Kidney (tissue), 22 donors: ENCODE data around the gene TAS2R10. TPM values are rescaled to one million over a fixed set of nuclear protein-coding genes. Genes with fewer than 3 reads are reported as not detected.

Source experiments
- DNase-seq, 5 donors: peaks; one replicate each; pipeline ENCODE4 v3.0.0-alpha.2; 2013 to 2020
- FAIRE-seq: peaks from 2 replicates; lab custom pipeline; 2012; peaks lifted over from hg19 to GRCh38; lab: Jason Lieb, UNC
- H3K27ac ChIP-seq, 2 donors: one replicate each; pipeline ENCODE4 v1.7.0; 2013; ENCODE audit warnings: low read depth in 2 of 2, low read length in 2 of 2, inconsistent platforms in 1 of 2
- H3K27me3 ChIP-seq: one replicate; pipeline ENCODE4 v1.7.1; 2013; ENCODE audit warnings: low read length, inconsistent platforms; ENCODE audit not compliant: control insufficient read depth, insufficient read depth
- H3K36me3 ChIP-seq, 3 donors: one replicate each; pipeline versions ENCODE4 v1.7.0 to v1.7.1; 2013; ENCODE audit warnings: low read length in 3 of 3, control low read depth in 1 of 3, inconsistent platforms in 1 of 3; ENCODE audit not compliant: insufficient read depth in 3 of 3, control insufficient read depth in 2 of 3
- H3K4me1 ChIP-seq, 3 donors: one replicate each; pipeline versions ENCODE4 v1.7.0 to v1.7.1; 2013; ENCODE audit warnings: low read length in 3 of 3, inconsistent platforms in 1 of 3, low read depth in 1 of 3; ENCODE audit not compliant: control insufficient read depth in 2 of 3, insufficient read depth in 2 of 3
- H3K4me3 ChIP-seq, 3 donors: one replicate each; pipeline versions ENCODE4 v1.7.0 to v1.8.1; 2013; ENCODE audit warnings: low read length in 3 of 3, control low read depth in 1 of 3, inconsistent platforms in 1 of 3
- H3K9ac ChIP-seq, 3 donors: one replicate each; pipeline versions ENCODE4 v1.7.0 to v1.7.1; 2013; ENCODE audit warnings: low read length in 3 of 3, control low read depth in 1 of 3, inconsistent platforms in 1 of 3
- H3K9me3 ChIP-seq, 3 donors: one replicate each; pipeline versions ENCODE4 v1.7.0 to v1.7.1; 2013; ENCODE audit warnings: low read length in 3 of 3, control low read depth in 1 of 3, inconsistent platforms in 1 of 3; ENCODE audit not compliant: control insufficient read depth in 2 of 3, insufficient read depth in 1 of 3
- intact Hi-C: fragments of 100-400 bp; cut with DNase I; formaldehyde crosslinking; loops from one replicate; pipeline ENCODE4 v1.11.1; 2022
- long read RNA-seq, 10 donors: library from polyadenylated mRNA in 1 of 10; unstranded in 1 of 10; transcript quantifications; one replicate each; pipeline ENCODE4 v2.0.0 and lab custom pipeline, GENCODE V29; 2021 to 2026
- polyA plus RNA-seq: library from polyadenylated mRNA; stranded (reverse); fragments of 350-450 nt; fragmentation: Illumina TruSeq; extraction: RNeasy Lipid Tissue Mini Kit (QIAGEN cat#74804); gene quantifications from one replicate; pipeline ENCODE4 v1.2.3, GENCODE V29; 2014; ENCODE audit warnings: low read depth, low replicate concordance; ENCODE audit not compliant: insufficient read depth
- total RNA-seq: library from RNA; stranded (reverse); fragmentation: NEBNext Ultra II Directional; extraction: Animal tissue kit (Norgen Biotek cat#: 25700); gene quantifications from one replicate; pipeline ENCODE4 v1.2.1, GENCODE V29; 2021
- TF ChIP-seq, protein P1 (sequence below): IDR thresholded peaks from 3 replicates; pipeline ENCODE4 v1.5.1; 2012; ENCODE audit warnings: mild to moderate bottlenecking, moderate library complexity, borderline replicate concordance; ENCODE audit not compliant: insufficient read depth; ENCODE audit errors: extremely low read depth
- donor health status: control.
- donor health status: control.
- donor health status: control.
- donor health status: control.
- donor health status: control.
- donor health status: DM: yes; HTN: yes; CAD: no.
- donor health status: Normal renal cell carcinoma (clear cell type).

The TAS2R10 gene
- total RNA-seq: 0.82 TPM
- polyA plus RNA-seq: not detected
- long read RNA-seq, donor 1: 0 reads
- long read RNA-seq, donor 2: 0 reads
- long read RNA-seq, donor 3, partial matches to known transcripts: 0 of 1 reads
- long read RNA-seq, donor 3, other reads (novel, unspliced or antisense): 0 of 1 reads
- long read RNA-seq, donor 4: 0 reads
- long read RNA-seq, donor 5: 0 reads
- long read RNA-seq, donor 6: 0 reads
- long read RNA-seq, donor 7: 0 reads
- long read RNA-seq, donor 8, partial matches to known transcripts: 0 of 1 reads
- long read RNA-seq, donor 8, other reads (novel, unspliced or antisense): 0 of 1 reads
- long read RNA-seq, donor 9: 0 reads
- long read RNA-seq, donor 10, partial matches to known transcripts: 0 of 1 reads
- long read RNA-seq, donor 10, other reads (novel, unspliced or antisense): 0 of 1 reads

GRCh38 chr12:10826258-10826657, at the start of gene TAS2R10:
Gene TAS2R10 (minus strand): TSS chr12:10826358. CDS start chr12:10826269, 89 bp downstream.
- Histone ChIP-seq H3K4me3 (no peak within 1 kb of the TSS), H3K4me1 (no peaks in the 10 kb centered on the region), H3K27me3 (no peaks in the 10 kb centered on the region), H3K36me3 (no peaks in the 10 kb centered on the region), H3K9ac (no peak within 1 kb of the TSS), H3K27ac (no peak within 1 kb of the TSS), H3K9me3 (no peaks in the 10 kb centered on the region)
- no peak for FAIRE-seq
- TF ChIP-seq, protein P1, sequence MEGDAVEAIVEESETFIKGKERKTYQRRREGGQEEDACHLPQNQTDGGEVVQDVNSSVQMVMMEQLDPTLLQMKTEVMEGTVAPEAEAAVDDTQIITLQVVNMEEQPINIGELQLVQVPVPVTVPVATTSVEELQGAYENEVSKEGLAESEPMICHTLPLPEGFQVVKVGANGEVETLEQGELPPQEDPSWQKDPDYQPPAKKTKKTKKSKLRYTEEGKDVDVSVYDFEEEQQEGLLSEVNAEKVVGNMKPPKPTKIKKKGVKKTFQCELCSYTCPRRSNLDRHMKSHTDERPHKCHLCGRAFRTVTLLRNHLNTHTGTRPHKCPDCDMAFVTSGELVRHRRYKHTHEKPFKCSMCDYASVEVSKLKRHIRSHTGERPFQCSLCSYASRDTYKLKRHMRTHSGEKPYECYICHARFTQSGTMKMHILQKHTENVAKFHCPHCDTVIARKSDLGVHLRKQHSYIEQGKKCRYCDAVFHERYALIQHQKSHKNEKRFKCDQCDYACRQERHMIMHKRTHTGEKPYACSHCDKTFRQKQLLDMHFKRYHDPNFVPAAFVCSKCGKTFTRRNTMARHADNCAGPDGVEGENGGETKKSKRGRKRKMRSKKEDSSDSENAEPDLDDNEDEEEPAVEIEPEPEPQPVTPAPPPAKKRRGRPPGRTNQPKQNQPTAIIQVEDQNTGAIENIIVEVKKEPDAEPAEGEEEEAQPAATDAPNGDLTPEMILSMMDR: no peak
- intact Hi-C loops: no loop called here
- no peak for DNase-seq

GRCh38 chr12:10873378-10873777, 47.2 kb upstream of the TAS2R10 start:
- H3K36me3 ChIP-seq: peaks cover 0 to 4% (median 0%) of the 10 kb centered on the region in 3 donors
- no peaks in the 10 kb centered on the region for H3K4me1 ChIP-seq
- no peak overlapping the region for H3K9ac ChIP-seq
- intact Hi-C loops: no loop called here
- peak in 1 of 5 donors; percentile 16 for DNase-seq
- no peak for FAIRE-seq
- TF ChIP-seq, protein P1: no peak
- H3K27ac ChIP-seq: no peak overlapping the region
- no peak overlapping the region for H3K4me3 ChIP-seq
- no peaks in the 10 kb centered on the region for H3K27me3 ChIP-seq
- peaks cover 0 to 3% (median 0%) of the 10 kb centered on the region in 3 donors for H3K9me3 ChIP-seq

GRCh38 chr12:10867381-10867780, 41.2 kb upstream of the TAS2R10 start:
- H3K9me3 ChIP-seq: no peaks in the 10 kb centered on the region
- no peak overlapping the region for H3K27ac ChIP-seq
- DNase-seq (peak in 2 of 5 donors; percentile 1 to 7), FAIRE-seq (peak; percentile 58)
- TF ChIP-seq, protein P1: peak; percentile 45
- H3K4me3 ChIP-seq: no peak overlapping the region
- no peaks in the 10 kb centered on the region for H3K4me1 ChIP-seq
- intact Hi-C loops: no loop called here
- no peaks in the 10 kb centered on the region for H3K36me3 ChIP-seq
- no peaks in the 10 kb centered on the region for H3K27me3 ChIP-seq
- H3K9ac ChIP-seq: no peak overlapping the region
